ENCODE data around the gene C7. TPM values are rescaled to one million over a fixed set of nuclear protein-coding genes. Genes with fewer than 3 reads are reported as not detected.

Gene C7
- total RNA-seq, 1 donor from 2014 or later, result 22.6 TPM

GRCh38 chr5:40999142-40999541 lies 89.8 kb downstream of the C7 start:
- Mint-ChIP-seq H3K4me3 (no peak overlapping the region), H3K27me3 (ENCODE audit: low read depth) (peaks cover 2% of the 10 kb centered on the region), H3K27ac (no peak overlapping the region), H3K4me1 (no peaks in the 10 kb centered on the region), H3K9me3 (no peaks in the 10 kb centered on the region), H3K36me3 (no peaks in the 10 kb centered on the region)
- no peak for TF ChIP-seq CTCF (IDR thresholded peaks at IDR 0.05; ENCODE audit: unreplicated experiment)
- DNase-seq (ENCODE audit: low spot score in 2 of 2, unreplicated experiment in 2 of 2), result no peak

- Mint-ChIP-seq H3K4me3 (no peak overlapping the region), H3K4me1 (no peaks in the 10 kb centered on the region), H3K27me3 (ENCODE audit: low read depth) (peaks cover 2% of the 10 kb centered on the region), H3K9me3 (no peaks in the 10 kb centered on the region), H3K27ac (no peak overlapping the region), H3K36me3 (no peaks in the 10 kb centered on the region)
- no peak for TF ChIP-seq CTCF (IDR thresholded peaks at IDR 0.05; ENCODE audit: unreplicated experiment)
- DNase-seq (ENCODE audit: low spot score in 2 of 2, unreplicated experiment in 2 of 2), result no peak
Observed at GRCh38 chr5:40999966-41000365, 90.7 kb downstream of the C7 start.

- DNase-seq (ENCODE audit: low spot score in 2 of 2, unreplicated experiment in 2 of 2), result no peak
- H3K27me3 Mint-ChIP-seq (ENCODE audit: low read depth), result no peaks in the 10 kb centered on the region
- no peaks in the 10 kb centered on the region for H3K4me1 Mint-ChIP-seq
- H3K36me3 Mint-ChIP-seq, result no peaks in the 10 kb centered on the region
- H3K9me3 Mint-ChIP-seq, result peaks cover 3% of the 10 kb centered on the region
- no peak for TF ChIP-seq CTCF (IDR thresholded peaks at IDR 0.05; ENCODE audit: unreplicated experiment)
- H3K4me3 Mint-ChIP-seq, result no peak overlapping the region
- H3K27ac Mint-ChIP-seq, result no peak overlapping the region
Observed at GRCh38 chr5:41003670-41004376, 94.5 kb downstream of the C7 start.

GRCh38 chr5:41004931-41005330 lies 95.6 kb downstream of the C7 start:
- Mint-ChIP-seq H3K4me3 (no peak overlapping the region), H3K4me1 (no peaks in the 10 kb centered on the region), H3K27me3 (ENCODE audit: low read depth) (no peaks in the 10 kb centered on the region), H3K9me3 (peaks cover 3% of the 10 kb centered on the region), H3K27ac (no peak overlapping the region), H3K36me3 (no peaks in the 10 kb centered on the region)
- DNase-seq (ENCODE audit: low spot score in 2 of 2, unreplicated experiment in 2 of 2), result no peak
- TF ChIP-seq CTCF (IDR thresholded peaks at IDR 0.05; ENCODE audit: unreplicated experiment), result no peak

GRCh38 chr5:41009232-41009631 lies 99.9 kb downstream of the C7 start:
- Mint-ChIP-seq H3K9me3 (peaks cover 3% of the 10 kb centered on the region), H3K27me3 (ENCODE audit: low read depth) (peaks cover 3% of the 10 kb centered on the region), H3K27ac (no peak overlapping the region), H3K4me3 (no peak overlapping the region), H3K4me1 (no peaks in the 10 kb centered on the region), H3K36me3 (no peaks in the 10 kb centered on the region)
- TF ChIP-seq CTCF (IDR thresholded peaks at IDR 0.05; ENCODE audit: unreplicated experiment), result no peak
- no peak for DNase-seq (ENCODE audit: low spot score in 2 of 2, unreplicated experiment in 2 of 2)

All from mesothelial cell of epicardium (in vitro differentiated cells).